Esophagus muscularis mucosa (tissue), 4 donors: ENCODE results near the gene RCOR1.

Experiments used
- EP300 ChIP-seq: sonication (generic); formaldehyde crosslinking; IDR thresholded peaks from one replicate; pipeline ENCODE4 v1.6.1; 2017; ENCODE audit warnings: antibody characterized with exemption
- POLR2A ChIP-seq: fragments of 450-650 bp; IDR thresholded peaks from one replicate; pipeline ENCODE4 v1.6.1; 2017; ENCODE audit warnings: antibody characterized with exemption, moderate library complexity, mild to moderate bottlenecking, low read depth
- POLR2AphosphoS5 ChIP-seq, 2 donors: sonication (generic); formaldehyde crosslinking; IDR thresholded peaks; one replicate each; pipeline ENCODE4 v1.6.1; 2017; ENCODE audit warnings: antibody characterized with exemption in 2 of 2
- TF ChIP-seq, protein P1 (sequence below), 3 experiments: fragments of 200-600 bp in 2 of 3; fragments of 450-650 bp in 1 of 3; sonication (generic) in 2 of 3; IDR thresholded peaks; one replicate each; pipeline ENCODE4 v1.5.1; 2017 to 2019; ENCODE audit warnings: antibody characterized with exemption in 3 of 3, mild to moderate bottlenecking in 2 of 3, moderate library complexity in 1 of 3

DNA sequence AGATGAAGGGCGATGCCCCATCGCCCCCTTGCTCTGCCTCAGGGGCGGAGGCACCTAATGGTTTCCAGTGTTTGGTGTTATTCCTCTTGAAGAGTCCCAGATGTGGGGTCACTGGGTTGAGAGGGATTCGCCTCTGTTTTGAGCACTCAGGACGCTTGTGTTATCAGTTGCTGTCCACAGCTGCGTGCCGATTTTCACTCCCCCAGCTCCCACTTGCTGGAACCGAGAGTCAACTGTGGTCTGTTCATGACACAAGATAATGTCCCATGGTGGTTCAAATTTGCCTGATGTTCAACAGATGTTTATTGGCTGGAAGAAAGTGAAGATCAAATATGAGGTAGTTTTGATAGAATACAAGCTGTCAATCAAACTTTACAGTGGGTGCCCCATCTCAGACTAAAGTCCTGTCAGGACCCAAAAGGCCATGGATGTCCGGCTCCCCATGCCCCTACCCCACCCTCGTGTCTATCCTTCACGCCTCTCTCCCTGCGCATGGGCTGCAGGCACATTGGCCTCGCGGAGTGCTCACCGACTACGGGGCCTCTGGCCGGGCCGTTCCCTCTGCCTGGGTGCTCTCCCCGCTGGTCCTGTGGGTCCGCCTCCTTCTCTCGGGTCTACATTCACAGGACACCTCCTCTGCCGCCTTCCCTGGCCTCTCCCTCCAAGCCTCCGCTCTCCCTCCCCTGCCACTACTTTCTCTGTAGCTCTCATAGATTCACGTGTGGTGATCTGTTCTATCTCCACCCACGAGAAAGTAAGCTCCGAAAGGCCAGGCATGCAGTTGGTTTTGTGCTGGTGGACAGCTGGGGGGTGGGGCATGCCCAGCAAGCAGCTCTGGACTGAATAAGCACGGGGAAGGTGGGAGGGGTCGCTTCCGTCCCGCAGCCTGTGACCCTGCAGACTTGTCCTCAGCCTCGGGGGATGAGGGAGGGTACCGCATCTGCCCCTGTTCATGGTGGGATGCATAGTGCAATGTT, 178.0 kb downstream of the RCOR1 start:
- TF ChIP-seq, protein P1, sequence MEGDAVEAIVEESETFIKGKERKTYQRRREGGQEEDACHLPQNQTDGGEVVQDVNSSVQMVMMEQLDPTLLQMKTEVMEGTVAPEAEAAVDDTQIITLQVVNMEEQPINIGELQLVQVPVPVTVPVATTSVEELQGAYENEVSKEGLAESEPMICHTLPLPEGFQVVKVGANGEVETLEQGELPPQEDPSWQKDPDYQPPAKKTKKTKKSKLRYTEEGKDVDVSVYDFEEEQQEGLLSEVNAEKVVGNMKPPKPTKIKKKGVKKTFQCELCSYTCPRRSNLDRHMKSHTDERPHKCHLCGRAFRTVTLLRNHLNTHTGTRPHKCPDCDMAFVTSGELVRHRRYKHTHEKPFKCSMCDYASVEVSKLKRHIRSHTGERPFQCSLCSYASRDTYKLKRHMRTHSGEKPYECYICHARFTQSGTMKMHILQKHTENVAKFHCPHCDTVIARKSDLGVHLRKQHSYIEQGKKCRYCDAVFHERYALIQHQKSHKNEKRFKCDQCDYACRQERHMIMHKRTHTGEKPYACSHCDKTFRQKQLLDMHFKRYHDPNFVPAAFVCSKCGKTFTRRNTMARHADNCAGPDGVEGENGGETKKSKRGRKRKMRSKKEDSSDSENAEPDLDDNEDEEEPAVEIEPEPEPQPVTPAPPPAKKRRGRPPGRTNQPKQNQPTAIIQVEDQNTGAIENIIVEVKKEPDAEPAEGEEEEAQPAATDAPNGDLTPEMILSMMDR (IDR thresholded peaks at IDR 0.05), result no peak
- no peak for TF ChIP-seq POLR2AphosphoS5 (IDR thresholded peaks at IDR 0.05)
- no peak for TF ChIP-seq EP300
- no peak for TF ChIP-seq POLR2A
